Inferior parietal cortex (tissue), 1 donor: ENCODE measurements around the gene ARMCX4.
"Not testable (repeated sequence)": the region's sequence is repeated elsewhere in the genome, so short reads cannot be mapped to it uniquely, and the experiment has no call there.

ENCODE experiments used
- DNase-seq: peaks from one replicate; pipeline ENCODE4 v3.0.0-alpha.2; 2016; ENCODE audit errors: extremely low spot score

Gene ARMCX4

GRCh38 chrX:101485212-101485949, at the start of gene ARMCX4:
ARMCX4 (plus strand) TSS chrX:101485456; CDS start chrX:101488590, 3,134 bp downstream.
- DNase-seq = peak; percentile 22

GRCh38 chrX:101442085-101442484, 43.2 kb upstream of the ARMCX4 start:
- DNase-seq = no peak

GRCh38 chrX:101449279-101449678, 36.0 kb upstream of the ARMCX4 start:
- no peak for DNase-seq

- DNase-seq = no peak
Measured at GRCh38 chrX:101450085-101450484, 35.2 kb upstream of the ARMCX4 start.

- no peak for DNase-seq
Measured at GRCh38 chrX:101450961-101451360, 34.3 kb upstream of the ARMCX4 start.

GRCh38 chrX:101452056-101452455, 33.2 kb upstream of the ARMCX4 start:
- no peak for DNase-seq

GRCh38 chrX:101460669-101461068, 24.6 kb upstream of the ARMCX4 start:
- no peak for DNase-seq

GRCh38 chrX:101462892-101463291, 22.4 kb upstream of the ARMCX4 start:
- DNase-seq = peak; percentile 3

- no peak for DNase-seq
Measured at GRCh38 chrX:101478366-101478765, 6.9 kb upstream of the ARMCX4 start.

GRCh38 chrX:101482296-101482695, 3.0 kb upstream of the ARMCX4 start:
- DNase-seq = no peak

- DNase-seq = no peak
Measured at GRCh38 chrX:101483705-101484104, 1.6 kb upstream of the ARMCX4 start.

- no peak for DNase-seq
Measured at GRCh38 chrX:101484135-101484534, 1.1 kb upstream of the ARMCX4 start.

- DNase-seq = no peak
Measured at GRCh38 chrX:101488796-101489195, 3.5 kb downstream of the ARMCX4 start.

- no peak for DNase-seq
Measured at GRCh38 chrX:101491943-101492342, 6.7 kb downstream of the ARMCX4 start.

- DNase-seq = no peak
Measured at GRCh38 chrX:101493225-101493624, 8.0 kb downstream of the ARMCX4 start.

- not testable (repeated sequence) for DNase-seq
Measured at GRCh38 chrX:101502929-101503328, 17.7 kb downstream of the ARMCX4 start.

GRCh38 chrX:101507372-101507771, 22.1 kb downstream of the ARMCX4 start:
- DNase-seq = no peak

GRCh38 chrX:101507986-101508385, 22.7 kb downstream of the ARMCX4 start:
- DNase-seq = no peak

- DNase-seq = no peak
Measured at GRCh38 chrX:101530944-101531343, 45.7 kb downstream of the ARMCX4 start.
